Stimulated activated CD4-positive, alpha-beta T cell treated with anti-CD3 and anti-CD28 coated beads, TNF-alpha, amount 100 ng/mL, for 48 hours (primary cell): ENCODE measurements around the gene FAT4.
A peak's percentile ranks its signal among the peaks of the same experiment; 100 is the strongest.

ENCODE experiments used
- DNase-seq, 3 donors: peaks; one replicate each; pipeline ENCODE4 v3.0.0-alpha.2; 2020; ENCODE audit warnings: low read depth in 3 of 3

Gene FAT4

DNA sequence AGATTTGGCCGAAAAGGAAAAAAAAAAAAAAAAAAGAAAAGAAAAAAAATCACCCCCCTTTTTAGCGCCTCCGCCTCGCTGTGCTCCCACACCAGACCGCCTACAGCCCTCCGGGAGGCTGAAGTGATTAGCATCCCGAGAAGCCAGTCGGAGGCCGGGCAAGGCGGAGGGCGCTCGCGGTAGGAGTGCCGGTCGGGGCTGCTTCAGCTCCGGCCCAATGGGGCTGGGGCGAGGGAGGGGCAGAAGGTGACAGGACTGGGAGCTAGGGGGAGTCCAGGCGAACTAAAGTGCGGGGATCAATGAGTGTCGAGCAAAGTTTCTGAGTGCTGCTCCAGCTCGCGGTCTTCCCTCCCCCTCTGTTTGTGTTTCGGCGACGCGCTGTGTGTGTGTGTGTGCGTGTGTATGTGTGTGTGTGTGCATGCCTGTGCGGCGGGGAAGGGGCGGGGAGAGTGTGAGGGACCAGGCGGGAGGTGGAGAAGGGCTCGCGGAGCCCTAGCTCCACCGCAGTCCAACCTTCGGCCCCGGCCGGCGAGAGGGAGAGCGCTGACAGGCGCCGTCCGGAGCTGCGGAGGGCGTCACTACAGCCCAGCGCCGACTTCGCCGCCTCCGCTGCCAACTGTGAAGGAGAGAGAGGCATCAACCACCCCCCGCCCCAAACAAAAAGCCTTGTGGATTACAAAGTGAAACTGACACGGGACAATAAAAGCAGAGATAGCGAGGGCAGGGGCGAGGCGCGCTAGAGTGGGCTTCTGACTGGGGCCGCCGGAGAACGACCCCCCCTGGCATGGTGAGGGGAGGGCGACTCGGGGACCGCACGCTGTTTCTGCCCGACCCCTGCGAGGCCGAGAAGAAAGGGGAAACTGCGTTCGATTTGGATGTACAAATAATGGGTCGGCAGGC lies at the start of gene FAT4:
Gene FAT4 (plus strand): TSS at position 280 of the 900 bp plus-strand sequence. CDS start 1,457 bp downstream, outside the sequence.
- no peak for DNase-seq

DNA sequence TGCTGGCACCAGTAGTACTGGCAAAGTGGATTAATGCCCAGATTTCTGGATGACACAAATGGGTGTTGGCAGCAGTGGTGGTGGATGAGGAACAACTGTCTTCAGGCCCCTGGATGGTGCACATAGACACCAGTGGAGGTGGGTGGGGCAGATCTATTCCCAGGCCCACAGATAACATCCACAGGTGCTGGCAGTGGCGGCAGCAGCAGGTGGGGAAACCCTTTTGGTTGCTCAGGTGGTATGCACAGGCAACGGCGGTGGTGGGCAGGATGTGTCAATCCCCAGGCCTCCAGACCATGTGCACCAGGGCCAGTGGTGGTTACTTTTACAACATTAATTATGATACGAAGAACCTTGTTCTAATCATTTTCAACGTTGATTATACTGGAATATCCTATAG lies 48.9 kb upstream of the FAT4 start:
- DNase-seq = no peak

- no peak for DNase-seq
Measured at GRCh38 chr4:125266901-125267604, 47.7 kb upstream of the FAT4 start.

GRCh38 chr4:125267630-125268029 lies 47.1 kb upstream of the FAT4 start:
- DNase-seq = no peak

GRCh38 chr4:125268068-125268755 lies 46.5 kb upstream of the FAT4 start:
- DNase-seq = no peak

- no peak for DNase-seq
Measured at GRCh38 chr4:125276811-125277210, 37.9 kb upstream of the FAT4 start.

DNA sequence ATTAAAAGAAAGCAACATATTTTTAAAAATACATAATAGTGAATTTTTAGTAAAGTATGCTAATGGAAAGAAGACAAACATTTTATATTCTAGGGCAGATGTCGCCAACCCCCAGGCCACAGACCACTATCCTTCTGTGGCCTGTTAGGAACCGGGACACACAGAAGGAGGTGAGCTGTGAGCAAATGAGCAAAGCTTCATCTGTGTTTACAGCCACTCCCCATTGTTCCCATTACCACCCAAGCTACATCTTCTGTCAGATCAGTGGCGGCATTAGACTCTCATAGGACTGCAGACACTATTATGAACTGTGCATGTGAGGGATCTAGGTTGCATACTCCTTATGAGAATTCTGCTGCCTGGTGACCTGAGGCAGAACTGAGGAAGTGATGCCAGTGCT lies 37.0 kb upstream of the FAT4 start:
- DNase-seq = no peak

GRCh38 chr4:125280892-125281403 lies 33.8 kb upstream of the FAT4 start:
- no peak for DNase-seq

- DNase-seq = peak in 1 of 3 donors; percentile 1
Measured at GRCh38 chr4:125283707-125284279, 31.0 kb upstream of the FAT4 start.

DNA sequence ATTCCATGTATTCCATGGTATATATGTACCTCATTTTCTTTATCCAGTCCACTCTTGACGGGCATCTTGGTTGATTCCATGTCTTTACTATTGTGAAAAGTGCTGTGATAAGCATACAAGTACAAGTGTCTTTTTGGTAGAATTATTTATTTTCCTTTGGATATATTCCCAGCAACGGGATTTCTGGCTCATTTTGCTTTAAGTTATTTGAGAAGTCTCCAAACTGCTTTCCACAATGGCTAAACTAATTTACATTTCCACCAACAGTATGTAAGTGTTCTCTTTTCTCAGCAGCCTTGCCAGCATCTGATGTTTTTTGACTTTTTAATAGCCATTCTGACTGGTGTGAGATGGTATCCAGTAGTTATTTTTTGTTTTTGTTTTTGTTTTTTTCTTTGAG lies 17.6 kb upstream of the FAT4 start:
- DNase-seq = no peak

DNA sequence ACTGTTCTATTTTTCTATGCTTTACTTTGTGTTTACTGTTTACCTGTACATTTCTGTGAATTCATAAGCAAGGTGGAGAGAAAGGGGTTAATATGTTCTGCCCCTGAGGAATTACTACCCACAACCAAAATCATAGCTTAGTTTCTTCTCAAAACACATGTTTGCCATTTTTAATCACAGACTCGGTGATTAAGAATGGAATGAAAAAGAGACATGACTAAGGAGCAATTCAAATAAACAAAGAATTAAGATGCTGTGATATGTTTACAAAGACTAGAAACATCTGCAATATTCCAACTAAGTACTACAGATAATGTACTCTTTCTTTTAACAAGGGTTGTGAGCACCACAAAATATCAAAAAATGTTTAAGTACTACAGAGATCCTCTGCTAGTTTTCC lies 11.7 kb upstream of the FAT4 start:
- DNase-seq = no peak

GRCh38 chr4:125303821-125304220 lies 10.9 kb upstream of the FAT4 start:
- DNase-seq = no peak

DNA sequence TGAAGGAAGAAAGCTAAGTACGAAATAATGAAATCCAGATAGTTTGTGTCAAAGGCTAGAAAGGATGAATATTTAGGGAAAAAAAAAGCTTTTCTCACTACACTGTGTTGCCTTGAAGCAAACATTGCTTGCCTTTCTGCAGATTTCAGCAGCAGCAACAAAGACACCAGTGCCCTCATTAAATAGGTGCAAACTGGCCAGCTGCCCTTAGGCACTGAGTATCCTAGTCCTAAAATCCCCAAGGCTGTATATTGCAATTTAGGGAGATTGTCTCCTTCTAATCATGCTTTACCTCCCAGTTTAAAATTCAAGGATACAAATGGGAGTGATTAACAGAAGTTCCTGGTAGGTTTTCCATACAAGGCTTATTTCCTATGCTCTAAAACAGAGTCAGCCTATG lies 8.6 kb upstream of the FAT4 start:
- no peak for DNase-seq

- DNase-seq = no peak
Measured at GRCh38 chr4:125306533-125306932, 8.2 kb upstream of the FAT4 start.

GRCh38 chr4:125311503-125311902 lies 3.3 kb upstream of the FAT4 start:
- no peak for DNase-seq

DNA sequence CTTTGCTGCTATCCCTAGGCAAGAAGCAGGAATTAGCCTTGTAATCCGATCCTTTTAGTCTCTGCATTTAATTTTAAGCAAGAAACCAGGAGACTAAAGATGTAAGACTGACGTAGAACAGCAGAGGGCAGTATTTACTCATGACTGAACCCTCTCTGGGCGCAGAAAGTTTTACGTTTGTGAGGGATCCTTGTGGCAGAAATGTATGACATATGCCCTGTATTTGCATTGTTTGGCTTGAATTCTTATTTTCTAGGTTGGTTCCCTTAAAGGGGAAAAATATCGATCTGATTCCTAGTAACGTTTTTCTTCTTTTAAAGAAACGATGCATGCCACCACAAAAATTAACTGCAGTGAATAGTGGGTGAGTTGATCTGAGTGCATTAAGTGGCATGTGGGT lies 1.3 kb upstream of the FAT4 start:
- no peak for DNase-seq

- DNase-seq = no peak
Measured at GRCh38 chr4:125313989-125314667, 627 bp upstream of the FAT4 start.

DNA sequence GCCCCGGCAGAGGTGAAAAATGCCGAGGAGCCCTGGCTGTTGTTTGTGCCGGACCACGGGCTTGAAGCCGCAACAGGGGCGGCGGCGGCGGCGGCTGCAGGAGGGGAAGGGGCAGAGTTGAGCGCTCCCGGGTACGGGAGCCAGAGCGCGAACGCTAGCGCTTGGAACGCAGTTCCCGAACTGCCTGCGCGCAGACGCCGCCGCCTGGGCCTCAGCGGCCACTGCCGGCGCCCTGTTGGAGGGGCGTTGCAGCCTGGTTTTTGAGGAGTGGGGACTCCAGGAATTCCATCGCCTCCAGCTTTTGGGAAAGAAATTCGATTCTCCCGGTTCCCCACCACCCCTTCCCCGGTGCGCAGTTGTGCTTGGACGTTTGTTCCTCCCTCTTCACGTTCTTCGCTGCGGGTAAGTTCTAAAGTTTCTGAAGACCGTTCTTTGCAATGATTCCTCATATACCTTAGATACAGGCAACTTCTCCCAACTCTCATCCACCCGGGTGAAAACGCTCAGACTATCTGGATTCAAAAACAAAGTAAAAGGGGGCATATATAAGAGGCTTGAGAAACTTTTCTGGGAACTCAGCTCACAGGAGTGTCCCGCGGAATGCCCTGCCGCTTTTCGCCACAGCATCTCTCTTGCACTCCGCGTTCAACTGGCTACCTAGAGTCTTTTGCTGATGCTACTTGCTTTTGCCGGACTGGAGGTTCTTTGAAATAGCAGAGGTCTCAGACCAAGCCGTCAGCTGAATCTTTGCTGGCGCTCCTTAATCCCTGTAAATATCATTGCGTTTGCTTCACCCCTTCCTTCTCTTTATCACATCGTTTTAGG lies 1.0 kb downstream of the FAT4 start:
- no peak for DNase-seq

DNA sequence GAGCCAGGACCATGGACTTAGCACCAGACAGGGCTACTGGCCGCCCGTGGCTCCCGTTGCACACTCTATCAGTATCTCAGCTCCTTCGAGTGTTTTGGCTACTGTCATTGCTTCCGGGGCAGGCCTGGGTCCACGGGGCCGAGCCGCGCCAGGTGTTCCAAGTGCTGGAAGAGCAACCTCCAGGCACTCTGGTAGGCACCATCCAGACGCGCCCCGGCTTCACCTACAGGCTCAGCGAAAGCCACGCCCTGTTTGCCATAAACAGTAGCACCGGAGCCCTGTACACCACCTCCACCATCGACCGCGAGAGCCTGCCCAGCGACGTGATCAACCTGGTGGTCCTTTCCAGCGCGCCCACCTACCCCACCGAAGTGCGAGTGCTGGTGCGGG lies 1.6 kb downstream of the FAT4 start:
- DNase-seq = no peak

DNA sequence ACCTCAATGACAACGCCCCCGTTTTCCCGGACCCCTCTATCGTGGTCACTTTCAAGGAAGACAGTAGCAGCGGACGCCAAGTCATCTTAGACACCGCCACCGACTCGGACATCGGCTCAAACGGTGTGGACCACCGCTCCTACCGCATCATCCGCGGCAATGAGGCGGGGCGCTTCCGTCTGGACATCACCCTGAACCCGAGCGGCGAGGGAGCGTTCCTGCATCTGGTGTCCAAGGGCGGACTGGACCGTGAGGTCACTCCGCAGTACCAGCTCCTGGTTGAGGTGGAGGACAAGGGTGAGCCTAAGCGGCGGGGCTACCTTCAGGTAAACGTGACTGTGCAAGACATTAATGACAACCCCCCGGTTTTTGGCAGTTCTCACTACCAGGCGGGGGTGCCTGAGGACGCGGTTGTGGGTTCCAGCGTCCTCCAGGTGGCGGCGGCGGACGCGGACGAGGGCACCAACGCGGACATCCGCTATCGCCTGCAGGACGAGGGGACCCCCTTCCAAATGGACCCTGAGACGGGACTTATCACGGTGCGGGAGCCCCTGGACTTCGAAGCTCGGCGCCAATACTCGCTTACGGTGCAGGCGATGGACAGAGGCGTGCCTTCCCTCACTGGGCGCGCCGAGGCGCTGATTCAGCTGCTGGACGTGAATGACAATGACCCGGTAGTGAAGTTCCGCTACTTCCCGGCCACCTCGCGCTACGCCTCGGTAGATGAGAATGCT lies 2.2 kb downstream of the FAT4 start:
- DNase-seq = no peak
